Brain microvascular endothelial cell (primary cell): ENCODE measurements around the gene MALRD1.

ENCODE experiments used
- DNase-seq: peaks from one replicate; pipeline ENCODE4 v3.0.0-alpha.2; 2020
- H3K27ac ChIP-seq: fragments of 250-450 bp; sonication (Bioruptor Pico); 2 replicates; pipeline ENCODE4 v1.5.1; 2020; ENCODE audit warnings: mild to moderate bottlenecking, moderate library complexity
- H3K27me3 ChIP-seq: fragments of 250-450 bp; sonication (Bioruptor Pico); replicated peaks from 2 replicates; pipeline ENCODE4 v1.5.1; 2020; ENCODE audit warnings: mild to moderate bottlenecking
- H3K36me3 ChIP-seq: fragments of 250-450 bp; sonication (Bioruptor Pico); replicated peaks from 2 replicates; pipeline ENCODE4 v1.5.1; 2020; ENCODE audit warnings: mild to moderate bottlenecking
- H3K4me3 ChIP-seq: 2 replicates; pipeline ENCODE4 v1.5.1; 2011; ENCODE audit warnings: low read depth, mild to moderate bottlenecking, control low read depth, low read length, moderate library complexity
- CTCF ChIP-seq: IDR thresholded peaks from 2 replicates; pipeline ENCODE4 v1.5.1; 2011; ENCODE audit warnings: low read depth, mild to moderate bottlenecking, moderate library complexity, low read length, control low read depth, inconsistent platforms; ENCODE audit errors: missing control alignments
- in situ Hi-C: cut with HindIII; loops from 2 replicates; pipeline ENCODE4 v1.10.0; 2017; ENCODE audit warnings: low sequenced_read_pairs, low pct_ligation_motif_present

Gene MALRD1

GRCh38 chr10:19745672-19746071, 697.1 kb downstream of the MALRD1 start:
- TF ChIP-seq CTCF = no peak
- Histone ChIP-seq H3K4me3 (no peak overlapping the region), H3K36me3 (no peaks in the 10 kb centered on the region), H3K27ac (no peak overlapping the region), H3K27me3 (no peaks in the 10 kb centered on the region)
- in situ Hi-C loops = no loop called here
- peak; percentile 26 for DNase-seq

GRCh38 chr10:19749185-19749729, 700.7 kb downstream of the MALRD1 start:
- in situ Hi-C loops = no loop called here
- H3K4me3 ChIP-seq = no peak overlapping the region
- H3K27me3 ChIP-seq = no peaks in the 10 kb centered on the region
- peak overlapping the region; percentile 41 for H3K27ac ChIP-seq
- no peak for TF ChIP-seq CTCF
- DNase-seq = peak; percentile 70
- H3K36me3 ChIP-seq = no peaks in the 10 kb centered on the region

GRCh38 chr10:19750972-19751371, 702.4 kb downstream of the MALRD1 start:
- no peaks in the 10 kb centered on the region for H3K27me3 ChIP-seq
- in situ Hi-C loops = no loop called here
- H3K27ac ChIP-seq = no peak overlapping the region
- DNase-seq = no peak
- no peaks in the 10 kb centered on the region for H3K36me3 ChIP-seq
- no peak for TF ChIP-seq CTCF
- no peak overlapping the region for H3K4me3 ChIP-seq

GRCh38 chr10:19756919-19757318, 708.3 kb downstream of the MALRD1 start:
- Histone ChIP-seq H3K27me3 (no peaks in the 10 kb centered on the region), H3K36me3 (no peaks in the 10 kb centered on the region), H3K27ac (no peak overlapping the region), H3K4me3 (no peak overlapping the region)
- no peak for DNase-seq
- TF ChIP-seq CTCF = no peak
- in situ Hi-C loops = no loop called here

GRCh38 chr10:19762026-19762425, 713.4 kb downstream of the MALRD1 start:
- in situ Hi-C loops = no loop called here
- no peak for DNase-seq
- no peak for TF ChIP-seq CTCF
- H3K27me3 ChIP-seq = no peaks in the 10 kb centered on the region
- no peaks in the 10 kb centered on the region for H3K36me3 ChIP-seq
- no peak overlapping the region for H3K4me3 ChIP-seq
- no peak overlapping the region for H3K27ac ChIP-seq

GRCh38 chr10:19764111-19764510, 715.5 kb downstream of the MALRD1 start:
- no peak overlapping the region for H3K4me3 ChIP-seq
- H3K27me3 ChIP-seq = no peaks in the 10 kb centered on the region
- no peak for DNase-seq
- H3K36me3 ChIP-seq = no peaks in the 10 kb centered on the region
- no peak for TF ChIP-seq CTCF
- no peak overlapping the region for H3K27ac ChIP-seq
- in situ Hi-C loops = no loop called here
